C4-2B (cell line): ENCODE measurements around the gene PPP2R5C.

Experiments used
- ZFX ChIP-seq: fragments of 450-650 bp; IDR thresholded peaks from 2 replicates; pipeline ENCODE4 v1.6.1; 2017
- TF ChIP-seq, protein P1 (sequence below): fragments of 450-650 bp; conservative IDR thresholded peaks from 2 replicates; pipeline ENCODE4 v1.5.1; 2017; ENCODE audit warnings: mild to moderate bottlenecking

DNA sequence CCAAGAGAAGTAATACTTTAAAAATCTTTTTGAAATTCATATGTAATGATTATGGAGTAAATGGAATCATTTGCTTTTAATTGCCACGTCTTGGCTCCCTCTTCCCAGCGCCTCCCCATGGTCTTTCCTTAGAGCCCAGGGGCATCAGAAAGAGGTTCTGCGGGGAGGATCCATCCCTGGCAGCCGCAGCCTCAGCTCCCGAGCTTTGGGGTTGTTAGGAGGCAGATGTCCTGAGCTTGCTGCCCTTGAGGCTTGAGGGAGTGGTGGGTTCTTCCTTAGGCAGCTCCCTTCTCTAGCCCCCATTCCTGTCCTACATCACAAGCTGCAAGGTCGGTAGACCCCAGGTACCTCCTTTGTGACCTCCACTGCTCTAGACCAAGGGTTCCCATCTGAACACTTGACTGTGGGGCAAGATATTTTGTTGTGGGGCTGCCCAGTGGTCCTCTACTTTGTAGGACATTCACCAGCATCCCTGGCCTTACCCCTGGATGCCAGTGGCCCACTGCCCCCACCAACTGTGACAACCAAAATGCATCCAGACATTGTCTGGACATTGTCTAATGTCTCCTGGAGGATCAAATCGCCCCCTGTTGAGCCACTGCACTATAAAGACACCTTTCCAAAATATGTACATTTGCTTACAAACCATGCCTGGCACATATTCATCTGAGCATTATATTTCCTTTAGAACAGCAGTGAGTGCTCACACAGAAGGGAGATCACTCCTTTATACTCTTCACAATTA, 6.3 kb downstream of the PPP2R5C start:
- TF ChIP-seq ZFX = no peak
- TF ChIP-seq, protein P1, sequence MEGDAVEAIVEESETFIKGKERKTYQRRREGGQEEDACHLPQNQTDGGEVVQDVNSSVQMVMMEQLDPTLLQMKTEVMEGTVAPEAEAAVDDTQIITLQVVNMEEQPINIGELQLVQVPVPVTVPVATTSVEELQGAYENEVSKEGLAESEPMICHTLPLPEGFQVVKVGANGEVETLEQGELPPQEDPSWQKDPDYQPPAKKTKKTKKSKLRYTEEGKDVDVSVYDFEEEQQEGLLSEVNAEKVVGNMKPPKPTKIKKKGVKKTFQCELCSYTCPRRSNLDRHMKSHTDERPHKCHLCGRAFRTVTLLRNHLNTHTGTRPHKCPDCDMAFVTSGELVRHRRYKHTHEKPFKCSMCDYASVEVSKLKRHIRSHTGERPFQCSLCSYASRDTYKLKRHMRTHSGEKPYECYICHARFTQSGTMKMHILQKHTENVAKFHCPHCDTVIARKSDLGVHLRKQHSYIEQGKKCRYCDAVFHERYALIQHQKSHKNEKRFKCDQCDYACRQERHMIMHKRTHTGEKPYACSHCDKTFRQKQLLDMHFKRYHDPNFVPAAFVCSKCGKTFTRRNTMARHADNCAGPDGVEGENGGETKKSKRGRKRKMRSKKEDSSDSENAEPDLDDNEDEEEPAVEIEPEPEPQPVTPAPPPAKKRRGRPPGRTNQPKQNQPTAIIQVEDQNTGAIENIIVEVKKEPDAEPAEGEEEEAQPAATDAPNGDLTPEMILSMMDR = no peak
